Natural killer cell (primary cell): ENCODE results near the gene GPBAR1. TPM values are rescaled to one million over a fixed set of nuclear protein-coding genes. Genes with fewer than 3 reads are reported as not detected.

Source experiments
- ATAC-seq, 3 donors: fragments of 150-1000 bp in 2 of 3; fragments of 200-7000 bp in 1 of 3; cut with Tn5 transposase; 1 replicate in 1 of 3; 2 replicates in 2 of 3; pipeline ENCODE4 v1.10.0; 2021; ENCODE audit warnings: mild to moderate bottlenecking in 2 of 3, moderate library complexity in 2 of 3
- DNase-seq, 2 donors: peaks; one replicate each; pipeline versions ENCODE4 v3.0.0 to v3.0.0-alpha.2; 2013 to 2021; ENCODE audit warnings: mixed read lengths in 1 of 2
- H3K27ac ChIP-seq: one replicate; pipeline ENCODE4 v1.5.1; 2013; ENCODE audit warnings: mild to moderate bottlenecking, low read length
- H3K27me3 ChIP-seq: one replicate; pipeline ENCODE4 v1.6.1; 2013; ENCODE audit warnings: low read length; ENCODE audit not compliant: control insufficient read depth, insufficient read depth
- H3K36me3 ChIP-seq: one replicate; pipeline ENCODE4 v1.6.1; 2013; ENCODE audit warnings: low read length; ENCODE audit not compliant: control insufficient read depth, insufficient read depth
- H3K4me1 ChIP-seq: one replicate; pipeline ENCODE4 v1.6.1; 2013; ENCODE audit warnings: low read length; ENCODE audit not compliant: control insufficient read depth, insufficient read depth
- H3K4me3 ChIP-seq: one replicate; pipeline ENCODE4 v1.5.1; 2013; ENCODE audit warnings: low read length
- H3K9me3 ChIP-seq: one replicate; pipeline ENCODE4 v1.6.1; 2013; ENCODE audit warnings: low read length; ENCODE audit not compliant: control insufficient read depth, insufficient read depth
- H3K27ac Mint-ChIP-seq, 2 donors: one replicate each; pipeline ENCODE4 v1.8.0; 2022; ENCODE audit warnings: mild to moderate bottlenecking in 2 of 2, mixed read lengths in 2 of 2, moderate library complexity in 1 of 2
- H3K27me3 Mint-ChIP-seq, 2 donors: one replicate each; pipeline ENCODE4 v1.8.0; 2022; ENCODE audit warnings: low read depth in 2 of 2, mixed read lengths in 2 of 2
- H3K36me3 Mint-ChIP-seq: one replicate; pipeline ENCODE4 v1.8.0; 2022; ENCODE audit warnings: mixed read lengths
- H3K4me1 Mint-ChIP-seq, 2 donors: one replicate each; pipeline ENCODE4 v1.8.0; 2022; ENCODE audit warnings: mixed read lengths in 2 of 2
- H3K4me3 Mint-ChIP-seq: one replicate; pipeline ENCODE4 v1.8.0; 2022; ENCODE audit warnings: mild to moderate bottlenecking, moderate library complexity, mixed read lengths
- H3K9me3 Mint-ChIP-seq, 2 donors: one replicate each; pipeline ENCODE4 v1.8.0; 2022; ENCODE audit warnings: mixed read lengths in 2 of 2
- CTCF ChIP-seq: fragments of 200-600 bp; IDR thresholded peaks from one replicate; pipeline ENCODE4 v1.8.0; 2022; ENCODE audit warnings: antibody characterized with exemption
- WGBS: methylation state at CpG from one replicate; pipeline ENCODE4 v1.1.7; 2013; ENCODE audit warnings: missing lambda C conversion rate; ENCODE audit not compliant: insufficient coverage; 5-methylcytosine and 5-hydroxymethylcytosine counted together
- intact Hi-C: fragments of 100-400 bp; cut with micrococcal nuclease; formaldehyde crosslinking; loops from one replicate; pipeline ENCODE4 v1.14.2; 2022
- total RNA-seq, 4 donors: library from RNA; stranded (reverse); fragments of 120-200 nt in 1 of 4; gene quantifications; one replicate each; pipeline versions ENCODE4 v1.2.3 to v1.2.4, GENCODE V29; 2013 to 2022

Gene GPBAR1
- total RNA-seq, 3 donors from 2014 or later (not counting 1 experiment from before 2014, with no cell fraction given), result 1.4 to 3.3 (median 2.6) TPM

DNA sequence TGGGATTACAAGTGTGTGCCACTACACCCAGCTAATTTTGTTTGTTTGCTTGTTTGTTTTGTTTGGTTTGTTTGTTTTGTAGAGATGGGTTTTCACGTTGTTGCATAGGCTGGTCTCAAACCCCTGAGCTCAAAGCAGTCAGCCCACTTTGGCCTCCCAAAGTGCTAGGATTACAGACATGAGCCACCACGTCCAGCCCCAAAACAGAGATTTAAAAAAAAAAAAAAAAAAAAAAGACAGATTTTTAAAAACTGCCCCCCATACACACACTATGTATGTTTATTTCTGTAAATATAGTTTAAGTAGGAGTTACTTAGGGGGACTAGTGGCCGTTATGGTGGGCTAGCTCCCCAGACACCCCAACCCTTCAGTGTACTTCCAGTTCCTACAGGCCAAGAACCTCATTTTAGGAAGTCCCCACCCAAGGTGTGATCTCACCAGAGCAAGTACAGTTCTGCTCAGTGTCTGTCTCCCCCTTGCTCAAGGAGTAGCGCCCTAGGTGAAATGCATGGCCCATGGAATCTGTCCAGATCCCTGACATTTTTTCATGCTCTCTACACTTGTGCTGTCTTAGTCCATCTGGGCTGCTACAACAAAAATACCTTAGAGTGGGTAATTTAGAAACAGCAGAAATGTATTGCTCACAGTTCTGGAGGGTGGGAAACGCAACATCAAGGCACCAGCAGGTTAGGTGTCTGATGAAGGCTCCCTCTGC is 33.1 kb downstream of the GPBAR1 start:
- no peaks in the 10 kb centered on the region for H3K27me3 Mint-ChIP-seq
- H3K27me3 ChIP-seq, result no peaks in the 10 kb centered on the region
- no peaks in the 10 kb centered on the region for H3K9me3 Mint-ChIP-seq
- H3K9me3 ChIP-seq, result no peaks in the 10 kb centered on the region
- no peak for TF ChIP-seq CTCF
- peak overlapping the region; percentile 100 for H3K27ac Mint-ChIP-seq
- no peak overlapping the region for H3K27ac ChIP-seq
- ATAC-seq (no peak), DNase-seq (peak in 1 of 2 donors; percentile 36)
- 61% methylated on average over 4 of the region's 5 CpGs for WGBS
- H3K36me3 ChIP-seq, result no peaks in the 10 kb centered on the region
- no peak overlapping the region for H3K4me3 ChIP-seq
- intact Hi-C loops, result loop anchor here (2.0 kb wide), 1 partner anchor 103 kb away; no protein-coding TSS in a partner anchor
- H3K4me1 Mint-ChIP-seq, result peaks cover 32 to 46% of the 10 kb centered on the region in 2 donors
- H3K4me3 Mint-ChIP-seq, result peak overlapping the region; percentile 50
- H3K36me3 Mint-ChIP-seq, result no peaks in the 10 kb centered on the region
- peaks cover 44% of the 10 kb centered on the region for H3K4me1 ChIP-seq

- Histone ChIP-seq H3K27ac (no peak overlapping the region), H3K4me3 (no peak overlapping the region), H3K36me3 (no peaks in the 10 kb centered on the region), H3K9me3 (no peaks in the 10 kb centered on the region), H3K4me1 (peaks cover 38% of the 10 kb centered on the region), H3K27me3 (no peaks in the 10 kb centered on the region)
- no peak for TF ChIP-seq CTCF
- H3K9me3 Mint-ChIP-seq, result no peaks in the 10 kb centered on the region
- ATAC-seq (no peak), DNase-seq (no peak)
- intact Hi-C loops, result no loop called here
- H3K27ac Mint-ChIP-seq, result peak overlapping the region in 1 of 2 donors; percentile 100
- peaks cover 29 to 41% of the 10 kb centered on the region in 2 donors for H3K4me1 Mint-ChIP-seq
- 88% methylated on average over 5 of the region's 5 CpGs for WGBS
- no peak overlapping the region for H3K4me3 Mint-ChIP-seq
- H3K27me3 Mint-ChIP-seq, result no peaks in the 10 kb centered on the region
- H3K36me3 Mint-ChIP-seq, result no peaks in the 10 kb centered on the region
These were observed 33.7 kb downstream of the GPBAR1 start for GRCh38 chr2:218294430-218295022.

GRCh38 chr2:218295029-218295428 is 34.2 kb downstream of the GPBAR1 start:
- Histone ChIP-seq H3K27ac (no peak overlapping the region), H3K27me3 (no peaks in the 10 kb centered on the region), H3K4me3 (no peak overlapping the region), H3K9me3 (no peaks in the 10 kb centered on the region), H3K4me1 (peaks cover 33% of the 10 kb centered on the region), H3K36me3 (no peaks in the 10 kb centered on the region)
- no peak overlapping the region for H3K4me3 Mint-ChIP-seq
- H3K27me3 Mint-ChIP-seq, result no peaks in the 10 kb centered on the region
- no peak for TF ChIP-seq CTCF
- WGBS, result 96% methylated on average over 7 of the region's 7 CpGs
- H3K36me3 Mint-ChIP-seq, result no peaks in the 10 kb centered on the region
- H3K27ac Mint-ChIP-seq, result no peak overlapping the region
- no peaks in the 10 kb centered on the region for H3K9me3 Mint-ChIP-seq
- ATAC-seq, result no peak
- H3K4me1 Mint-ChIP-seq, result peaks cover 24 to 36% of the 10 kb centered on the region in 2 donors
- intact Hi-C loops, result no loop called here
- no peak for DNase-seq
